ENCODE data around the gene LDAH.

GRCh38 chr2:20680744-20681375 lies 142.0 kb downstream of the LDAH start:
- TF ChIP-seq, protein P1, sequence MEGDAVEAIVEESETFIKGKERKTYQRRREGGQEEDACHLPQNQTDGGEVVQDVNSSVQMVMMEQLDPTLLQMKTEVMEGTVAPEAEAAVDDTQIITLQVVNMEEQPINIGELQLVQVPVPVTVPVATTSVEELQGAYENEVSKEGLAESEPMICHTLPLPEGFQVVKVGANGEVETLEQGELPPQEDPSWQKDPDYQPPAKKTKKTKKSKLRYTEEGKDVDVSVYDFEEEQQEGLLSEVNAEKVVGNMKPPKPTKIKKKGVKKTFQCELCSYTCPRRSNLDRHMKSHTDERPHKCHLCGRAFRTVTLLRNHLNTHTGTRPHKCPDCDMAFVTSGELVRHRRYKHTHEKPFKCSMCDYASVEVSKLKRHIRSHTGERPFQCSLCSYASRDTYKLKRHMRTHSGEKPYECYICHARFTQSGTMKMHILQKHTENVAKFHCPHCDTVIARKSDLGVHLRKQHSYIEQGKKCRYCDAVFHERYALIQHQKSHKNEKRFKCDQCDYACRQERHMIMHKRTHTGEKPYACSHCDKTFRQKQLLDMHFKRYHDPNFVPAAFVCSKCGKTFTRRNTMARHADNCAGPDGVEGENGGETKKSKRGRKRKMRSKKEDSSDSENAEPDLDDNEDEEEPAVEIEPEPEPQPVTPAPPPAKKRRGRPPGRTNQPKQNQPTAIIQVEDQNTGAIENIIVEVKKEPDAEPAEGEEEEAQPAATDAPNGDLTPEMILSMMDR (tag by site-specific recombination; IDR thresholded peaks at IDR 0.05): no peak
- TF ChIP-seq ZNF701 (tag by site-specific recombination; IDR thresholded peaks at IDR 0.05): no peak
- no peak for TF ChIP-seq ZNF239 (tag by site-specific recombination; IDR thresholded peaks at IDR 0.05)
- no peak for TF ChIP-seq ZBTB20 (tag by site-specific recombination; IDR thresholded peaks at IDR 0.05)
- TF ChIP-seq ZNF175 (tag by site-specific recombination; IDR thresholded peaks at IDR 0.05): no peak
- TF ChIP-seq YY1 (tag by site-specific recombination; IDR thresholded peaks at IDR 0.05): no peak
- TF ChIP-seq ZFHX2 (tag by site-specific recombination; conservative IDR thresholded peaks at IDR 0.05): no peak
- no peak for TF ChIP-seq ELK4 (IDR thresholded peaks at IDR 0.05; ENCODE audit: borderline replicate concordance, low read depth, low read length)
- TF ChIP-seq ZNF248 (tag by site-specific recombination; IDR thresholded peaks at IDR 0.05): no peak
- no peak for TF ChIP-seq ZBTB17 (tag by site-specific recombination; IDR thresholded peaks at IDR 0.05)
- no peak for TF ChIP-seq ZNF335 (tag by site-specific recombination; conservative IDR thresholded peaks at IDR 0.05)
- no peak for TF ChIP-seq ZNF324 (tag by site-specific recombination; IDR thresholded peaks at IDR 0.05)
- TF ChIP-seq, protein P2, sequence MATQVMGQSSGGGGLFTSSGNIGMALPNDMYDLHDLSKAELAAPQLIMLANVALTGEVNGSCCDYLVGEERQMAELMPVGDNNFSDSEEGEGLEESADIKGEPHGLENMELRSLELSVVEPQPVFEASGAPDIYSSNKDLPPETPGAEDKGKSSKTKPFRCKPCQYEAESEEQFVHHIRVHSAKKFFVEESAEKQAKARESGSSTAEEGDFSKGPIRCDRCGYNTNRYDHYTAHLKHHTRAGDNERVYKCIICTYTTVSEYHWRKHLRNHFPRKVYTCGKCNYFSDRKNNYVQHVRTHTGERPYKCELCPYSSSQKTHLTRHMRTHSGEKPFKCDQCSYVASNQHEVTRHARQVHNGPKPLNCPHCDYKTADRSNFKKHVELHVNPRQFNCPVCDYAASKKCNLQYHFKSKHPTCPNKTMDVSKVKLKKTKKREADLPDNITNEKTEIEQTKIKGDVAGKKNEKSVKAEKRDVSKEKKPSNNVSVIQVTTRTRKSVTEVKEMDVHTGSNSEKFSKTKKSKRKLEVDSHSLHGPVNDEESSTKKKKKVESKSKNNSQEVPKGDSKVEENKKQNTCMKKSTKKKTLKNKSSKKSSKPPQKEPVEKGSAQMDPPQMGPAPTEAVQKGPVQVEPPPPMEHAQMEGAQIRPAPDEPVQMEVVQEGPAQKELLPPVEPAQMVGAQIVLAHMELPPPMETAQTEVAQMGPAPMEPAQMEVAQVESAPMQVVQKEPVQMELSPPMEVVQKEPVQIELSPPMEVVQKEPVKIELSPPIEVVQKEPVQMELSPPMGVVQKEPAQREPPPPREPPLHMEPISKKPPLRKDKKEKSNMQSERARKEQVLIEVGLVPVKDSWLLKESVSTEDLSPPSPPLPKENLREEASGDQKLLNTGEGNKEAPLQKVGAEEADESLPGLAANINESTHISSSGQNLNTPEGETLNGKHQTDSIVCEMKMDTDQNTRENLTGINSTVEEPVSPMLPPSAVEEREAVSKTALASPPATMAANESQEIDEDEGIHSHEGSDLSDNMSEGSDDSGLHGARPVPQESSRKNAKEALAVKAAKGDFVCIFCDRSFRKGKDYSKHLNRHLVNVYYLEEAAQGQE (tag by site-specific recombination; IDR thresholded peaks at IDR 0.05): no peak
- no peak for TF ChIP-seq ZSCAN23 (tag by site-specific recombination; IDR thresholded peaks at IDR 0.05)
